Heart left ventricle (tissue), 13 donors: ENCODE measurements around the gene RUNX3.

Experiments used
- POLR2A ChIP-seq, 2 donors: fragments of 450-650 bp; IDR thresholded peaks; one replicate each; pipeline ENCODE4 v1.6.1; 2017; ENCODE audit warnings: antibody characterized with exemption in 2 of 2, mild to moderate bottlenecking in 2 of 2, moderate library complexity in 2 of 2
- TF ChIP-seq, protein P1 (sequence below), 12 donors: fragments of 200-600 bp; sonication (generic) in 4 of 12; IDR thresholded peaks; one replicate each; pipeline versions ENCODE4 v1.5.0 to v1.8.0; 2018 to 2022; ENCODE audit warnings: antibody characterized with exemption in 12 of 12, mild to moderate bottlenecking in 5 of 12
- donor health status: ischemic (EF 13 %, LVEDD 7.1; RV severe dilation, severe dysfunction).
- donor health status: DM: no; HTN: yes; CAD: no.
- donor health status: DM: no; HTN: no; CAD: no.
- donor health status: ischemic (EF 25% LVEDD 6.9; RV normal size, moderate dysfunction).
- donor health status: ischemic (EF 25% LVEDD 5.7; RV mildly dilated, moderate dysfunction).
- donor health status: ischemic (EF 35%, LVEDD 5.7; RV mildly dilated, moderate dysfunction).
- donor health status: nonischemic (EF 11% LVEDD 7.7; RV severe dilation, severe dysfunction).
- donor health status: DM: yes; HTN: yes; CAD: no.
- donor health status: PGD.
- donor health status: ischemic (EF 29% LVEDD 5.4; RV normal size, mild dysfunction).
- donor health status: nonischemic (EF 23%, LVEDD 6.1; RV moderate dilation, normal function).

DNA sequence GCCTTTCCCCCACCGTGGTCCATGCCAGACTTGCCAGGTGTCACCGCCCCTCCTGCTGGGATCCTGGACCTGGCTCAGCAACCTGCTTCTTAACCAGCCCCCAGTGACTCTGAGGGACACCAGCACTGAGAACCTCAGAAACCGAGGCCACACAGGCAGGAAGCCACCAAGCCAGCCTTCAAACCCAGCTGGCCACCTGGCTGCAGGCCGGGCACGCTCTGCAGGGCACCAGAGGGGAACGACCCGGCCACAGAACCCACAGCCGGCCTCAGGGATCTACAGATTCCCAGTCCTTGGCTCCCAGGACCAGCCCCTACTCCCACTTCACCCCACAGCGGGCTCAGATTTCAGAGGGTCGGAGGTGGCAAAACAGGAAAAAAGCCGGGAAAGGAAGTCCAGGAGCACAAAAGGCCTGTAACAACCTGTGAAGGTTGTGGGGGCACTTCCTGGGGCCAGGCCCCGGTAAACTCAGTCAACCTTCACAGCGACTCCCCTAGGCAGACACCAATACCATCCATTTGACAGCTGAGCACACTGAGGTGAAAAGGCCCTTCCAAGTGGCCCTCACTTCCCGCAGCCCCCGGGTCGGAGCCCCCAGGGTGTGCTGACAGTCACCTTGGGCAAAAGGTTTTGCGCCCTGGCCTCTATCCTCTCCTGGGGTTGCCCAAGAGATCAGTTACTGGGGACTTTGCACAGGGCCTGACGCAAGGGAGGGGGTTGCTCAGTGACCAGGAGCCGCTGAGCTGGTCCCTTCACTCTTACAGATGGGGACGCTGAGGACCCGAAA is 14.1 kb downstream of the RUNX3 start:
- TF ChIP-seq, protein P1, sequence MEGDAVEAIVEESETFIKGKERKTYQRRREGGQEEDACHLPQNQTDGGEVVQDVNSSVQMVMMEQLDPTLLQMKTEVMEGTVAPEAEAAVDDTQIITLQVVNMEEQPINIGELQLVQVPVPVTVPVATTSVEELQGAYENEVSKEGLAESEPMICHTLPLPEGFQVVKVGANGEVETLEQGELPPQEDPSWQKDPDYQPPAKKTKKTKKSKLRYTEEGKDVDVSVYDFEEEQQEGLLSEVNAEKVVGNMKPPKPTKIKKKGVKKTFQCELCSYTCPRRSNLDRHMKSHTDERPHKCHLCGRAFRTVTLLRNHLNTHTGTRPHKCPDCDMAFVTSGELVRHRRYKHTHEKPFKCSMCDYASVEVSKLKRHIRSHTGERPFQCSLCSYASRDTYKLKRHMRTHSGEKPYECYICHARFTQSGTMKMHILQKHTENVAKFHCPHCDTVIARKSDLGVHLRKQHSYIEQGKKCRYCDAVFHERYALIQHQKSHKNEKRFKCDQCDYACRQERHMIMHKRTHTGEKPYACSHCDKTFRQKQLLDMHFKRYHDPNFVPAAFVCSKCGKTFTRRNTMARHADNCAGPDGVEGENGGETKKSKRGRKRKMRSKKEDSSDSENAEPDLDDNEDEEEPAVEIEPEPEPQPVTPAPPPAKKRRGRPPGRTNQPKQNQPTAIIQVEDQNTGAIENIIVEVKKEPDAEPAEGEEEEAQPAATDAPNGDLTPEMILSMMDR (IDR thresholded peaks at IDR 0.05) = no peak
- no peak for TF ChIP-seq POLR2A (IDR thresholded peaks at IDR 0.05)
